Kidney (tissue), 14 donors: ENCODE data around the gene KIF16B. TPM values are rescaled to one million over a fixed set of nuclear protein-coding genes. Genes with fewer than 3 reads are reported as not detected.
A peak's percentile ranks its signal among the peaks of the same experiment; 100 is the strongest.

Experiments used
- DNase-seq, 5 donors: peaks; one replicate each; pipeline ENCODE4 v3.0.0-alpha.2; 2013 to 2020
- FAIRE-seq: peaks from 2 replicates; lab custom pipeline; 2012; peaks lifted over from hg19 to GRCh38; lab: Jason Lieb, UNC
- H3K27ac ChIP-seq, 2 donors: one replicate each; pipeline ENCODE4 v1.7.0; 2013; ENCODE audit warnings: low read depth in 2 of 2, low read length in 2 of 2, inconsistent platforms in 1 of 2
- H3K27me3 ChIP-seq: one replicate; pipeline ENCODE4 v1.7.1; 2013; ENCODE audit warnings: low read length, inconsistent platforms; ENCODE audit not compliant: control insufficient read depth, insufficient read depth
- H3K36me3 ChIP-seq, 3 donors: one replicate each; pipeline versions ENCODE4 v1.7.0 to v1.7.1; 2013; ENCODE audit warnings: low read length in 3 of 3, control low read depth in 1 of 3, inconsistent platforms in 1 of 3; ENCODE audit not compliant: insufficient read depth in 3 of 3, control insufficient read depth in 2 of 3
- H3K4me1 ChIP-seq, 3 donors: one replicate each; pipeline versions ENCODE4 v1.7.0 to v1.7.1; 2013; ENCODE audit warnings: low read length in 3 of 3, inconsistent platforms in 1 of 3, low read depth in 1 of 3; ENCODE audit not compliant: control insufficient read depth in 2 of 3, insufficient read depth in 2 of 3
- H3K4me3 ChIP-seq, 3 donors: one replicate each; pipeline versions ENCODE4 v1.7.0 to v1.8.1; 2013; ENCODE audit warnings: low read length in 3 of 3, control low read depth in 1 of 3, inconsistent platforms in 1 of 3
- H3K9ac ChIP-seq, 3 donors: one replicate each; pipeline versions ENCODE4 v1.7.0 to v1.7.1; 2013; ENCODE audit warnings: low read length in 3 of 3, control low read depth in 1 of 3, inconsistent platforms in 1 of 3
- H3K9me3 ChIP-seq, 3 donors: one replicate each; pipeline versions ENCODE4 v1.7.0 to v1.7.1; 2013; ENCODE audit warnings: low read length in 3 of 3, control low read depth in 1 of 3, inconsistent platforms in 1 of 3; ENCODE audit not compliant: control insufficient read depth in 2 of 3, insufficient read depth in 1 of 3
- intact Hi-C: fragments of 100-400 bp; cut with DNase I; formaldehyde crosslinking; loops from one replicate; pipeline ENCODE4 v1.11.1; 2022
- polyA plus RNA-seq: library from polyadenylated mRNA; stranded (reverse); fragments of 350-450 nt; fragmentation: Illumina TruSeq; extraction: RNeasy Lipid Tissue Mini Kit (QIAGEN cat#74804); gene quantifications from one replicate; pipeline ENCODE4 v1.2.3, GENCODE V29; 2014; ENCODE audit warnings: low read depth, low replicate concordance; ENCODE audit not compliant: insufficient read depth
- total RNA-seq: library from RNA; stranded (reverse); fragmentation: NEBNext Ultra II Directional; extraction: Animal tissue kit (Norgen Biotek cat#: 25700); gene quantifications from one replicate; pipeline ENCODE4 v1.2.1, GENCODE V29; 2021
- TF ChIP-seq, protein P1 (sequence below): IDR thresholded peaks from 3 replicates; pipeline ENCODE4 v1.5.1; 2012; ENCODE audit warnings: mild to moderate bottlenecking, moderate library complexity, borderline replicate concordance; ENCODE audit not compliant: insufficient read depth; ENCODE audit errors: extremely low read depth
- donor health status: control.
- donor health status: control.
- donor health status: control.
- donor health status: control.
- donor health status: control.
- donor health status: DM: yes; HTN: yes; CAD: no.
- donor health status: Normal renal cell carcinoma (clear cell type).

Gene KIF16B
- total and polyA plus RNA-seq, 2 donors from 2014 or later, result 15.0 to 19.7 TPM

DNA sequence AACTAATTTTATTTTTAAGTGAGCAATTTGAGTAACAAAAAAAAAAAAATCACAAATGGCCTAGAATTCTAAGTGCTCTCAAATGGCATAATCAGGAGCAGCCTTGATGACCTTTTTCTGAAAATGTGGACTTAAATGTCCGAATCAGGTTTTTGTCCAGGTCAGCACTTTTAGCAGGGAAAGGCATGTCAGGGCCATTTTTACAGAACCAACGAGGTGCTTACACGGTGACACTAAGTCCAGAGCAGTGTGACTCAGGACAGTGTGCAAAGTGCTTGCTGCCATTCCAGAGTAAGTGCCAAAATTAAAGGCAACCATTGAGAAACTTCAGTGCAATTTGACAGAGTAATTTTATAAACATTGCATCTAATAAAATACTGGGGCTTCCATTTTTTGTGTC, 127.8 kb downstream of the KIF16B start:
- DNase-seq (no peak), FAIRE-seq (no peak)
- no peaks in the 10 kb centered on the region for H3K27me3 ChIP-seq
- no peaks in the 10 kb centered on the region for H3K9me3 ChIP-seq
- H3K36me3 ChIP-seq, result no peaks in the 10 kb centered on the region
- no peak overlapping the region for H3K4me3 ChIP-seq
- no peak overlapping the region for H3K27ac ChIP-seq
- H3K9ac ChIP-seq, result no peak overlapping the region
- intact Hi-C loops, result no loop called here
- TF ChIP-seq, protein P1, sequence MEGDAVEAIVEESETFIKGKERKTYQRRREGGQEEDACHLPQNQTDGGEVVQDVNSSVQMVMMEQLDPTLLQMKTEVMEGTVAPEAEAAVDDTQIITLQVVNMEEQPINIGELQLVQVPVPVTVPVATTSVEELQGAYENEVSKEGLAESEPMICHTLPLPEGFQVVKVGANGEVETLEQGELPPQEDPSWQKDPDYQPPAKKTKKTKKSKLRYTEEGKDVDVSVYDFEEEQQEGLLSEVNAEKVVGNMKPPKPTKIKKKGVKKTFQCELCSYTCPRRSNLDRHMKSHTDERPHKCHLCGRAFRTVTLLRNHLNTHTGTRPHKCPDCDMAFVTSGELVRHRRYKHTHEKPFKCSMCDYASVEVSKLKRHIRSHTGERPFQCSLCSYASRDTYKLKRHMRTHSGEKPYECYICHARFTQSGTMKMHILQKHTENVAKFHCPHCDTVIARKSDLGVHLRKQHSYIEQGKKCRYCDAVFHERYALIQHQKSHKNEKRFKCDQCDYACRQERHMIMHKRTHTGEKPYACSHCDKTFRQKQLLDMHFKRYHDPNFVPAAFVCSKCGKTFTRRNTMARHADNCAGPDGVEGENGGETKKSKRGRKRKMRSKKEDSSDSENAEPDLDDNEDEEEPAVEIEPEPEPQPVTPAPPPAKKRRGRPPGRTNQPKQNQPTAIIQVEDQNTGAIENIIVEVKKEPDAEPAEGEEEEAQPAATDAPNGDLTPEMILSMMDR, result no peak
- H3K4me1 ChIP-seq, result peaks cover 0 to 4% (median 0%) of the 10 kb centered on the region in 3 donors

DNA sequence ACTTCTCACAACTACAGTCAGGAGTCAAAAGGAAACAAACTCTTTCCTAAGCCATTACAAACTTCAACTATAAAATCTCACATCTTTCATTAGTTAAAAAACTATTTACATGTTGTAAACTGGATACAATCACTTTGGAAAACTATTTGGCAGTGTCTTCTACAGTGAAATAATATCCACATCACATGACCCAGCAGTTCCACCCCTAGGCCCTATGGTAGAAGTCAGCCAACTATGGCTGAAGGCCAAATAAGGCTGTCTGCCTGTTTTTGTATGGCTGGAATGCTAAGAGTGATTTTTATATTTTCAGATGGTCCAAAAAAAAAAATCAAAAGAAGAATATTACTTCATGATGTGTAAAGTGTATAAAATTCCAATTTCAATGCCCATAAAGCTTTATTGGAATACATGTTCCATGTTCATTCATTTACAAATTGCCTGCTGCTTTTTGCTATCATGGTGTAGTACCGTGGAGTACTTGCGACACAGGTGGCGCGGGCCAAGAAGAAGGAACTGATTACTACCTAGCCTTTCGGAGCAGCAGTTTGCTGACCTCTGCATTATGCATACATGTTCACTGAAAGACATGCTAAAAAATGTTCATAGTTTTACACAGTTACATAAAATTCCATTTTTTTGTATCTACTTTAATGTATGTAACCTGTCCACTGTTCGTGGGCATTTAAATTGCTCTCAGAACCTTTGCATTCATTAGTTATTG, 129.0 kb downstream of the KIF16B start:
- peak in 2 of 5 donors; percentile 6 to 49 for DNase-seq
- FAIRE-seq, result peak; percentile 58
- Histone ChIP-seq H3K4me3 (no peak overlapping the region), H3K36me3 (no peaks in the 10 kb centered on the region), H3K4me1 (peaks cover 0 to 4% (median 0%) of the 10 kb centered on the region in 3 donors), H3K27me3 (no peaks in the 10 kb centered on the region), H3K9ac (no peak overlapping the region), H3K9me3 (no peaks in the 10 kb centered on the region), H3K27ac (no peak overlapping the region)
- TF ChIP-seq, protein P1, result no peak
- intact Hi-C loops, result no loop called here

DNA sequence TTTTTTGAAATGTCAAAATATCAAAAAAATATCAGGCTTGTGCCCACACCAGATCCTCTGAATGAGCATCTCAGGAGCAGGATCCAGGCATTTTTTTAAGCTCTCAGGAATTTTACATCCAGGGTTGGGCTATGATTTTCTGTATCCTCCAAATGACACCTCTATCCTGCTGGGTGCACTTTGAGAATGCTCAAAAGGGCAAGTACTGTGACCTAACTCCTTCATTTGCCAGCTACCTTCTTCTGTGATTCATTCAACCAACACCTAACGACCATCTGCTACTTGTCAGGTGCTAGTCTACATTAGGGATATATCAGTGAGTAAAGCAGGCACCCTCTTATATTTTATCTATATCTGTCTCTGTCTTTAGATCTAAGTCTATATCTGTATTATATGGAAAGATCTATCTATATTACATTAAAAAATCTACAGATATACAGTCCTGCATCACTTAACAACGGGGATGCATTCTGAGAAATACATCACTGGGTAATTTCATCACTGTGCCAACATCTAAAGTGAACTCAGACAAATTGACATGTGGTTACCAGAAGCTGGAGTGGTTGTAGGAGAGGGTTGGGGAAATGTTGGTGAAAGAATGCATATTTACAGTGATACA, 131.6 kb downstream of the KIF16B start:
- FAIRE-seq (no peak), DNase-seq (no peak)
- intact Hi-C loops, result no loop called here
- Histone ChIP-seq H3K9me3 (no peaks in the 10 kb centered on the region), H3K4me1 (peaks cover 0 to 4% (median 0%) of the 10 kb centered on the region in 3 donors), H3K27ac (no peak overlapping the region), H3K4me3 (no peak overlapping the region), H3K36me3 (no peaks in the 10 kb centered on the region), H3K9ac (no peak overlapping the region), H3K27me3 (no peaks in the 10 kb centered on the region)
- TF ChIP-seq, protein P1, result no peak
